ENCODE results near the gene SIRT7.

Gene SIRT7

DNA sequence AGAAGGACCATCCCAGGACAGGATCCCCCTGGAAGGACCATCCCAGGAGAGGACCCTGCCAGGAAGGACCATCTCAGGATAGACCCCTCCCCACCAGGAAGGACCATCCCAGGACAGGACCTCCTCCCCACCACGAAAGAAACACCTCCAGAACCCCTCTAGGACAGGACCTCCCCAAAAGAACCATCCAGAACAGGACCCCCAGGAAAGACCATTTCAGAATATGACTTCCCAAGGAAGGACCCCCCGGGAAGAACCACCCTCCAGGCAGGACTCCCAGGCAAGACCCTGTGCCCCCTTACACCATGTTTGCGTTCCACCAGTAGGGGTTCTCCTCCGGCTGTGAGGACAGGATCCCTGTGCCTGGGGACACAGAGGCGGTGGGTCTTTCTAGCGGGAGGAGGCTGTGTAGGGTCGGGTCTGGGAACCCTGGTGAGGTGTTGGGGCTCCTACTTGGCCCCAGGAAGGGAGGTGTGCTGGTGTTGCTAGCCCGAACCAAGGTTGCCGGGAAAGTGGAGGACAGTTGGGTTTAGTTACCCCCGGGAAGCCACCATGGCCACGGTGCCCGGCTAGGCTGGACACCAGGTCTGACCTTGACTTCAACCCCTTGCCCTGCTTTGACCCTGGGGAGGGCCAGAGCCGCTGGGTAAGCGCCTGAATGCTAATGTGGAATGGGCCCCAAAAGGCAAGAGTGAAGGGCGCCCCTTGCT lies 40.8 kb upstream of the SIRT7 start:
- Histone ChIP-seq H3K36me3 (replicated peaks; ENCODE audit: low read depth, low read length) (no peaks in the 10 kb centered on the region), H3K27ac (ENCODE audit: low read length) (no peak overlapping the region), H2AFZ (ENCODE audit: low read depth, low read length) (no peak overlapping the region), H3K4me2 (ENCODE audit: low read length) (no peak overlapping the region), H3K9me3 (ENCODE audit: insufficient read depth, low read length) (no peaks in the 10 kb centered on the region), H3K4me1 (ENCODE audit: low read length) (no peaks in the 10 kb centered on the region), H3K27me3 (ENCODE audit: low read depth, low read length) (no peaks in the 10 kb centered on the region; the same call in 1 of the 2 replicates), H3K79me2 (ENCODE audit: low read length) (no peaks in the 10 kb centered on the region), H3K9ac (ENCODE audit: low read length) (no peak overlapping the region), H4K20me1 (ENCODE audit: insufficient read depth, low read length) (no peaks in the 10 kb centered on the region), H3K4me3 (ENCODE audit: low read length) (no peak overlapping the region)
- no peak for TF ChIP-seq EZH2phosphoT487 (IDR thresholded peaks at IDR 0.05; ENCODE audit: low read depth)
- no peak for TF ChIP-seq CTCF (IDR thresholded peaks at IDR 0.05; ENCODE audit: low read depth, low read length)

- Histone ChIP-seq H3K36me3 (replicated peaks; ENCODE audit: low read depth, low read length) (no peaks in the 10 kb centered on the region), H3K4me1 (ENCODE audit: low read length) (no peaks in the 10 kb centered on the region), H3K27ac (ENCODE audit: low read length) (no peak overlapping the region), H3K79me2 (ENCODE audit: low read length) (no peaks in the 10 kb centered on the region), H3K9me3 (ENCODE audit: insufficient read depth, low read length) (no peaks in the 10 kb centered on the region), H3K4me2 (ENCODE audit: low read length) (no peak overlapping the region), H2AFZ (ENCODE audit: low read depth, low read length) (no peak overlapping the region), H3K9ac (ENCODE audit: low read length) (no peak overlapping the region), H3K27me3 (ENCODE audit: low read depth, low read length) (no peaks in the 10 kb centered on the region), H4K20me1 (ENCODE audit: insufficient read depth, low read length) (no peaks in the 10 kb centered on the region), H3K4me3 (ENCODE audit: low read length) (no peak overlapping the region)
- TF ChIP-seq CTCF (IDR thresholded peaks at IDR 0.05; ENCODE audit: low read depth, low read length) = no peak
- no peak for TF ChIP-seq EZH2phosphoT487 (IDR thresholded peaks at IDR 0.05; ENCODE audit: low read depth)
These were observed 39.9 kb upstream of the SIRT7 start for GRCh38 chr17:81957691-81958432.

GRCh38 chr17:81956607-81957589 lies 38.9 kb upstream of the SIRT7 start:
- Histone ChIP-seq H3K9me3 (ENCODE audit: insufficient read depth, low read length) (no peaks in the 10 kb centered on the region), H3K4me3 (ENCODE audit: low read length) (no peak overlapping the region), H3K27me3 (ENCODE audit: low read depth, low read length) (no peaks in the 10 kb centered on the region), H3K36me3 (replicated peaks; ENCODE audit: low read depth, low read length) (no peaks in the 10 kb centered on the region), H4K20me1 (ENCODE audit: insufficient read depth, low read length) (no peaks in the 10 kb centered on the region), H3K79me2 (ENCODE audit: low read length) (no peaks in the 10 kb centered on the region), H3K4me1 (ENCODE audit: low read length) (no peaks in the 10 kb centered on the region), H3K4me2 (ENCODE audit: low read length) (no peak overlapping the region), H3K27ac (ENCODE audit: low read length) (no peak overlapping the region), H2AFZ (ENCODE audit: low read depth, low read length) (no peak overlapping the region), H3K9ac (ENCODE audit: low read length) (no peak overlapping the region)
- no peak for TF ChIP-seq CTCF (IDR thresholded peaks at IDR 0.05; ENCODE audit: low read depth, low read length)
- no peak for TF ChIP-seq EZH2phosphoT487 (IDR thresholded peaks at IDR 0.05; ENCODE audit: low read depth)

Data from OCI-LY3 (cell line).